HEK293T (cell line): ENCODE results near the gene TIA1.

ENCODE experiments used
- CTCF ChIA-PET: fragments of 350-600 bp; formaldehyde crosslinking; extraction: SDS; loops from one replicate; lab custom pipeline; 2021; ENCODE audit warnings: antibody characterized with exemption, inconsistent platforms; lab: Yijun Ruan, JAX
- POLR2A ChIA-PET: fragments of 350-600 bp; formaldehyde crosslinking; extraction: SDS; loops from one replicate; lab custom pipeline; 2020; ENCODE audit warnings: antibody characterized with exemption, inconsistent platforms; lab: Yijun Ruan, JAX
- DNase-seq: peaks from one replicate; pipeline ENCODE4 v3.0.0; 2012; ENCODE audit warnings: mixed read lengths; ENCODE audit errors: extremely low spot score
- ARNT ChIP-seq: fragments of 450-650 bp; IDR thresholded peaks from 2 replicates; pipeline ENCODE4 v1.6.1; 2017; ENCODE audit warnings: mild to moderate bottlenecking
- BHLHE40 ChIP-seq: fragments of 450-650 bp; IDR thresholded peaks from 2 replicates; pipeline ENCODE4 v1.6.1; 2016; ENCODE audit warnings: mild to moderate bottlenecking, moderate library complexity, borderline replicate concordance
- CTBP1 ChIP-seq: fragments of 450-650 bp; IDR thresholded peaks from 2 replicates; pipeline ENCODE4 v1.6.1; 2016; ENCODE audit warnings: borderline replicate concordance
- ELF4 ChIP-seq: fragments of 450-650 bp; IDR thresholded peaks from 2 replicates; pipeline ENCODE4 v1.6.1; 2017; ENCODE audit warnings: antibody characterized with exemption
- FOXA1 ChIP-seq: fragments of 450-650 bp; IDR thresholded peaks from 2 replicates; pipeline ENCODE4 v1.6.1; 2016; ENCODE audit warnings: mild to moderate bottlenecking
- FOXK2 ChIP-seq: fragments of 450-650 bp; IDR thresholded peaks from 2 replicates; pipeline ENCODE4 v1.6.1; 2016; ENCODE audit warnings: mild to moderate bottlenecking
- FOXM1 ChIP-seq: fragments of 450-650 bp; IDR thresholded peaks from 2 replicates; pipeline ENCODE4 v1.6.1; 2017; ENCODE audit warnings: mild to moderate bottlenecking, borderline replicate concordance
- HDGF ChIP-seq: fragments of 450-650 bp; IDR thresholded peaks from 2 replicates; pipeline ENCODE4 v1.6.1; 2017; ENCODE audit warnings: antibody characterized with exemption, borderline replicate concordance
- L3MBTL2 ChIP-seq: fragments of 450-650 bp; conservative IDR thresholded peaks from 2 replicates; pipeline ENCODE4 v1.6.1; 2016; ENCODE audit warnings: mild to moderate bottlenecking
- LEF1 ChIP-seq: fragments of 450-650 bp; IDR thresholded peaks from 2 replicates; pipeline ENCODE4 v1.6.1; 2017; ENCODE audit warnings: mild to moderate bottlenecking, borderline replicate concordance
- NFRKB ChIP-seq: fragments of 450-650 bp; IDR thresholded peaks from 2 replicates; pipeline ENCODE4 v1.6.1; 2016; ENCODE audit warnings: mild to moderate bottlenecking, moderate library complexity
- SP1 ChIP-seq: fragments of 450-650 bp; IDR thresholded peaks from 2 replicates; pipeline ENCODE4 v1.6.1; 2017
- SUZ12 ChIP-seq: fragments of 450-650 bp; IDR thresholded peaks from 2 replicates; pipeline ENCODE4 v1.6.1; 2016; ENCODE audit warnings: mild to moderate bottlenecking
- TARDBP ChIP-seq: fragments of 450-650 bp; IDR thresholded peaks from 2 replicates; pipeline ENCODE4 v1.6.1; 2016
- ZNF384 ChIP-seq: fragments of 450-650 bp; IDR thresholded peaks from 2 replicates; pipeline ENCODE4 v1.6.1; 2016
- TF ChIP-seq, protein P1 (sequence below): fragments of 450-650 bp; IDR thresholded peaks from 2 replicates; pipeline ENCODE4 v1.6.1; 2016

TIA1 gene

DNA sequence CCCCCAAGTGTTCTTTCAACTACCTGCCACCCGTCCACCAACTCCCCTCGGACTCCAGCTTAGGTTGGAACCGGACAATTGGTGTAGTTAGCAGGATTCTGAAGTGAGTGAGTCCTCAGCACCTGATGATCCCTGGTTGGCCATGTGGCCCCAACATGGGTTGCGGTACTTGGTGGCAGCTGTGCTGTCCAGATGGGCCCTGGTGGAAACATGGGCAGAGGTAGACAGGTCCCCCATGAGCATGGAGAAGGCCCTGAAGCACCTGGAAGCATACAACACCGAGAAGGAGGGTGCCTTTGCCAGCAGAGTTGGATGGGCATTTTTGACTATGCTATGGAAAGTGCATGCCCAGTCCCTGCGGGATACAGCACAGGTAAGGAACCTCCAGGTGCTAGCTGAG is 46.6 kb downstream of the TIA1 start:
- POLR2A ChIA-PET: interaction anchor here (2.4 kb wide), 1 partner anchor 11 kb away, joined by 10 read pairs; the partner anchor contains the start of gene C2orf42
- CTCF ChIA-PET: no interaction called here
- DNase-seq: no peak
- TF ChIP-seq L3MBTL2 (no peak), ZNF384 (no peak), LEF1 (no peak), BHLHE40 (no peak), TARDBP (no peak), SUZ12 (no peak), FOXA1 (no peak), HDGF (no peak)

DNA sequence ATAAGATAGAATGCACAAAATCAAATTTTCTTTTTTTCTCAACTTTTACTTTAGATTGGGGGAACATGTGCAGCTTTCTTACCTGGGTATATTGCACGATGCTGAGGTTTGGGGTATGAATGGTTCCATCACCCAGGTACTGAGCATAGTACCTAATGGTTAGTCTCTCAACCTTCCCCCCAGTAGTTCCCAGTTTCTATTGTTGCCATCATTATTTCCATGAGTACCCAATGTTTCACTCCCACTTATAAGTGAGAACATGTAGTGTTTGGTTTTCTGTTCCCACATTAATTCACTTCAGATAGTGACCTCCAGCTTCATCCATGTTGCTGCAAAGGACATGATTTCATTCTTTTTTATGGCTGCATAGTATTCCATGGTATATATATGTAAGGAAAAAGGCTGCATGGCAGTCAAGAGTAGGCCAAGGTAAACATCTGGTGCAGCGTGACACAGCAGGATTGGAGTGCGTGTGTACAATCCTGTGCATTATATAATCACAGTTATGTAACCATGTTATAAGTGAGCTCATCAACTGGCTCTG is 47.1 kb downstream of the TIA1 start:
- ChIA-PET CTCF (no interaction called here), POLR2A (interaction anchor here (2.4 kb wide), 1 partner anchor 10 kb away, joined by 10 read pairs; the partner anchor contains the start of gene C2orf42)
- TF ChIP-seq ELF4: no peak
- no peak for TF ChIP-seq FOXA1
- TF ChIP-seq HDGF: no peak
- TF ChIP-seq FOXM1: no peak
- TF ChIP-seq ARNT: no peak
- TF ChIP-seq SUZ12: no peak
- no peak for TF ChIP-seq SP1
- no peak for TF ChIP-seq CTBP1
- TF ChIP-seq NFRKB: no peak
- no peak for TF ChIP-seq BHLHE40
- TF ChIP-seq LEF1: no peak
- no peak for TF ChIP-seq L3MBTL2
- TF ChIP-seq, protein P1, sequence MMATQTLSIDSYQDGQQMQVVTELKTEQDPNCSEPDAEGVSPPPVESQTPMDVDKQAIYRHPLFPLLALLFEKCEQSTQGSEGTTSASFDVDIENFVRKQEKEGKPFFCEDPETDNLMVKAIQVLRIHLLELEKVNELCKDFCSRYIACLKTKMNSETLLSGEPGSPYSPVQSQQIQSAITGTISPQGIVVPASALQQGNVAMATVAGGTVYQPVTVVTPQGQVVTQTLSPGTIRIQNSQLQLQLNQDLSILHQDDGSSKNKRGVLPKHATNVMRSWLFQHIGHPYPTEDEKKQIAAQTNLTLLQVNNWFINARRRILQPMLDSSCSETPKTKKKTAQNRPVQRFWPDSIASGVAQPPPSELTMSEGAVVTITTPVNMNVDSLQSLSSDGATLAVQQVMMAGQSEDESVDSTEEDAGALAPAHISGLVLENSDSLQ: no peak
- TF ChIP-seq ZNF384: no peak
- no peak for TF ChIP-seq TARDBP
- TF ChIP-seq FOXK2: no peak
- no peak for DNase-seq

DNA sequence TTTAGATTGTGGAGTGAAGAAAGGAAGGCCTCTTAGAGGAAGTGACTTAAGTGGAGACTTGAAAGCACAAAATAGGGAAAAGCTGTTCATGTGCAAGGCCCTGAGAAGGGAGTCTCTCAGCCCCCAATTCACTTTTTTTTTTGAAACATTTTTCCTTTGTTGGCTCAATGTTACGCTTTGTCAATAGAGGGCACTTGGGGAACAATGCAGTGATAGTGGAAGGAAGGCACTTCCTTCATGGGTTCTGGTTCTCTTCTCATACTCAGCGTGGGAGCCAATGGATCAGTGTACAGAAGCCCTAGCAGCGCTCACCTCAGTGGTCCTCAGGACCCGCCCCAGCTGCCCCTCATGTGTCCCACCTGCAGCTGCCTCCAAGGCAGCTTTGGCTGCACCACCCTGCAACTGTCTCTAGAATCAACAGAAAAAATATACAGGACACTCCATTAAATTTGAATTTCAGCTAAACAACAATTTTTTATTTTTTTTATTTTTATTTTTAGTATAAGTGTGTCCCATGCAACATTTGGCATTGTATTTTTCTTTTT is 49.0 kb downstream of the TIA1 start:
- no peak for DNase-seq
- TF ChIP-seq TARDBP: no peak
- no peak for TF ChIP-seq HDGF
- no peak for TF ChIP-seq SUZ12
- TF ChIP-seq CTBP1: no peak
- no peak for TF ChIP-seq FOXM1
- TF ChIP-seq NFRKB: no peak
- no peak for TF ChIP-seq SP1
- no peak for TF ChIP-seq ZNF384
- TF ChIP-seq BHLHE40: no peak
- TF ChIP-seq LEF1: no peak
- no peak for TF ChIP-seq ELF4
- TF ChIP-seq L3MBTL2: no peak
- no peak for TF ChIP-seq FOXK2
- TF ChIP-seq ARNT: no peak
- ChIA-PET CTCF (no interaction called here), POLR2A (interaction anchor here (2.4 kb wide), 1 partner anchor 8 kb away, joined by 10 read pairs; the partner anchor contains the start of gene C2orf42)

DNA sequence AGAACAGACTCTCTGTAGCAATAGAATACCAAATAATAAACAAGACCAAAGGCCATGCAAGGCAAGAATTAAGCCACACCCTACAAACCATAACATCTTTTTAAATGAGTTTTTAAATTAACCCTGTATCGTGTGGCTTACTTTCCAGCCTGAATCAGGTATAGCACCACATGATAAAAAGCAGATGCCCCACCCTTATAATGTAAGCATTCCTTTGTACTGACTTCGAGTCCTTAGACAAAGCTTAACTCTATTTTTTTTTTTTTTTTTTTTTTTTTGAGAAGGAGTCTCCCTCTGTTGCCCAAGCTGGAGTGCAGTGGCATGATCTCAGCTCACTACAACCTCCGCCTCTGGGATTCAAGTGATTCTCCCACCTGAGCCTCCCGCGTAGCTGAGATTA is 55.9 kb downstream of the TIA1 start:
- CTCF ChIA-PET: no interaction called here
- no peak for DNase-seq
- POLR2A ChIA-PET: no interaction called here
- TF ChIP-seq ZNF384 (peak; percentile 31; the same call in 1 of the 2 replicates), TARDBP (no peak), CTBP1 (no peak), SUZ12 (no peak), HDGF (no peak)

DNA sequence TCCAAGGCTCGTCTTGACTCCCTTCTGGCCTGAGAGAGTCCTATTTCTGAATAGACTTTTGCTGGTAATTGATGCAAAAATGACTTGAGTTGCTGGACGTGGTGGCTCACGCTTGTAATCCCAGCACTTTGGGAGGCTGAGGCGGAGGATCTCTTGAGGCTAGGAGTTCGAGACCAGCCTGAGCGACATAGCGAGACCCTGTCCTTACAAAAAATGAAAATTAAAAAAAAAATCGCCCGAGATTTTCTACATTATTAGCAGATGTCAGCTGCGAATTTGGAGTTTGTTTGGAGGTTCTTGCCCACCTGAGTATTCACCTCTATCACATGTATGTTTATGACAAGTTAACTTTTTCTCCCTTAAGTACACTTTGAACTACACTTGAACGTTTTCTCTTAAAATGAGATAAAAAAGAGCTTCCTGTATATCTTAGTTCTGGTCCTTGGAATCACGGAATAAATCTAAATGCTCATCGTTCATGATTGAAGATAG is 57.1 kb downstream of the TIA1 start:
- CTCF ChIA-PET: no interaction called here
- DNase-seq: no peak
- TF ChIP-seq SUZ12: no peak
- no peak for TF ChIP-seq ARNT
- no peak for TF ChIP-seq SP1
- no peak for TF ChIP-seq FOXM1
- TF ChIP-seq CTBP1: no peak
- TF ChIP-seq, protein P1: no peak
- TF ChIP-seq L3MBTL2: no peak
- no peak for TF ChIP-seq TARDBP
- no peak for TF ChIP-seq FOXA1
- no peak for TF ChIP-seq FOXK2
- TF ChIP-seq ELF4: no peak
- no peak for TF ChIP-seq HDGF
- TF ChIP-seq ZNF384: no peak
- TF ChIP-seq LEF1: no peak
- no peak for TF ChIP-seq NFRKB
- no peak for TF ChIP-seq BHLHE40
- POLR2A ChIA-PET: interaction anchor here (0.6 to 2.3 kb wide), 32 partner anchors 10 to 298 kb away, joined by 3 to 20 read pairs (median 4); partner anchors contain the start of genes FAM136A, MXD1, PCYOX1 and SNRNP27
